Astrocyte (in vitro differentiated cells and primary cell): Measurements from ENCODE around the gene MAGI1. TPM values are rescaled to one million over a fixed set of nuclear protein-coding genes. Genes with fewer than 3 reads are reported as not detected.
"Not testable (repeated sequence)": the region's sequence is repeated elsewhere in the genome, so short reads cannot be mapped to it uniquely, and the experiment has no call there.

Source experiments
- DNase-seq: peaks from one replicate; pipeline ENCODE4 v3.0.0-alpha.2; 2010; ENCODE audit warnings: low read depth
- FAIRE-seq: peaks from 2 replicates; lab custom pipeline; 2011; peaks lifted over from hg19 to GRCh38; lab: Jason Lieb, UNC
- H2AFZ ChIP-seq: 2 replicates; pipeline ENCODE4 v1.6.0; 2012; ENCODE audit warnings: low read depth, low read length, inconsistent platforms
- H3K27ac ChIP-seq: 2 replicates; pipeline ENCODE4 v1.5.1; 2011; ENCODE audit warnings: low read depth, low read length, inconsistent platforms
- H3K27me3 ChIP-seq: 2 replicates; pipeline ENCODE4 v1.6.0; 2011; ENCODE audit warnings: low read length, inconsistent platforms; ENCODE audit not compliant: insufficient read depth
- H3K36me3 ChIP-seq: 2 replicates; pipeline ENCODE4 v1.5.1; 2011; ENCODE audit warnings: low read length, inconsistent platforms; ENCODE audit not compliant: insufficient read depth
- H3K4me1 ChIP-seq: 2 replicates; pipeline ENCODE4 v1.5.1; 2011; ENCODE audit warnings: low read length, inconsistent platforms; ENCODE audit not compliant: insufficient read depth
- H3K4me2 ChIP-seq: 2 replicates; pipeline ENCODE4 v1.6.0; 2012; ENCODE audit warnings: low read length, inconsistent platforms
- H3K4me3 ChIP-seq: 2 replicates; pipeline ENCODE4 v1.5.1; 2011; ENCODE audit warnings: low read depth, mild to moderate bottlenecking, low read length, inconsistent platforms; ENCODE audit not compliant: insufficient read depth
- H3K79me2 ChIP-seq: 2 replicates; pipeline ENCODE4 v1.6.0; 2012; ENCODE audit warnings: mild to moderate bottlenecking, low read length, inconsistent platforms; ENCODE audit not compliant: insufficient read depth
- H3K9ac ChIP-seq: 2 replicates; pipeline ENCODE4 v1.6.0; 2012; ENCODE audit warnings: mild to moderate bottlenecking, low read length, inconsistent platforms
- H3K9me3 ChIP-seq: 2 replicates; pipeline ENCODE4 v1.5.1; 2012; ENCODE audit warnings: low read depth, mild to moderate bottlenecking, low read length, inconsistent platforms; ENCODE audit not compliant: insufficient read depth
- H4K20me1 ChIP-seq: 2 replicates; pipeline ENCODE4 v1.6.0; 2012; ENCODE audit warnings: low read length, inconsistent platforms; ENCODE audit not compliant: insufficient read depth
- H3K27ac Mint-ChIP-seq: one replicate; pipeline ENCODE4 v1.8.0; 2021; ENCODE audit warnings: mild to moderate bottlenecking, mixed read lengths; ENCODE audit not compliant: unreplicated experiment
- H3K27me3 Mint-ChIP-seq: one replicate; pipeline ENCODE4 v1.8.0; 2021; ENCODE audit warnings: low read depth, mixed read lengths; ENCODE audit not compliant: unreplicated experiment
- H3K36me3 Mint-ChIP-seq: one replicate; pipeline ENCODE4 v1.8.0; 2021; ENCODE audit warnings: low read depth, mixed read lengths; ENCODE audit not compliant: unreplicated experiment
- H3K4me1 Mint-ChIP-seq: one replicate; pipeline ENCODE4 v1.8.0; 2021; ENCODE audit warnings: low read depth, mixed read lengths; ENCODE audit not compliant: unreplicated experiment
- H3K4me3 Mint-ChIP-seq: one replicate; pipeline ENCODE4 v1.8.0; 2021; ENCODE audit warnings: mild to moderate bottlenecking, moderate library complexity, mixed read lengths; ENCODE audit not compliant: unreplicated experiment
- H3K9me3 Mint-ChIP-seq: one replicate; pipeline ENCODE4 v1.8.0; 2021; ENCODE audit warnings: mild to moderate bottlenecking, mixed read lengths; ENCODE audit not compliant: unreplicated experiment
- CTCF ChIP-seq: IDR thresholded peaks from 2 replicates; pipeline ENCODE4 v1.5.1; 2011; ENCODE audit warnings: low read depth, mild to moderate bottlenecking, inconsistent platforms, low read length, moderate library complexity; ENCODE audit not compliant: insufficient read depth
- EZH2 ChIP-seq: IDR thresholded peaks from 2 replicates; pipeline ENCODE4 v1.6.1; 2012; ENCODE audit warnings: mild to moderate bottlenecking, low read length, inconsistent platforms; ENCODE audit not compliant: insufficient read depth
- total RNA-seq: library from RNA; stranded (reverse); gene quantifications from 2 replicates; pipeline ENCODE4 v1.2.1, GENCODE V29; 2021

The MAGI1 gene
- total RNA-seq, 1 donor from 2014 or later: 31.8 TPM

- not testable (repeated sequence) for H3K36me3 ChIP-seq, H3K4me3 Mint-ChIP-seq, FAIRE-seq, H3K27me3 ChIP-seq, H2AFZ ChIP-seq, H3K27ac ChIP-seq, H3K9me3 Mint-ChIP-seq, H3K9ac ChIP-seq, DNase-seq, H3K27ac Mint-ChIP-seq, H3K4me2 ChIP-seq, H3K4me3 ChIP-seq, H3K79me2 ChIP-seq, H3K27me3 Mint-ChIP-seq, H3K9me3 ChIP-seq, H3K36me3 Mint-ChIP-seq, H4K20me1 ChIP-seq
- peaks cover 21% of the 10 kb centered on the region for H3K4me1 ChIP-seq
- H3K4me1 Mint-ChIP-seq: peaks cover 12% of the 10 kb centered on the region
Observed at GRCh38 chr3:66046321-66046720, 7.6 kb upstream of the MAGI1 start.

GRCh38 chr3:66041828-66042227 lies 3.1 kb upstream of the MAGI1 start:
- Mint-ChIP-seq H3K9me3 (no peaks in the 10 kb centered on the region), H3K27ac (no peak overlapping the region), H3K4me1 (peaks cover 12% of the 10 kb centered on the region), H3K36me3 (no peaks in the 10 kb centered on the region), H3K27me3 (no peaks in the 10 kb centered on the region), H3K4me3 (no peak overlapping the region)
- Histone ChIP-seq H3K79me2 (peaks cover 14% of the 10 kb centered on the region), H3K9ac (no peak overlapping the region), H3K4me3 (no peak overlapping the region), H3K9me3 (no peaks in the 10 kb centered on the region), H3K36me3 (no peaks in the 10 kb centered on the region), H3K27ac (no peak overlapping the region), H3K4me1 (peaks cover 34% of the 10 kb centered on the region), H4K20me1 (peaks cover 3% of the 10 kb centered on the region), H3K27me3 (no peaks in the 10 kb centered on the region), H2AFZ (no peak overlapping the region), H3K4me2 (peak overlapping the region; percentile 67)
- DNase-seq: no peak
- peak; percentile 9 for FAIRE-seq
- TF ChIP-seq EZH2: no peak
- TF ChIP-seq CTCF: no peak

- no peaks in the 10 kb centered on the region for H3K9me3 ChIP-seq
- H3K4me1 ChIP-seq: peaks cover 41% of the 10 kb centered on the region
- Mint-ChIP-seq H3K36me3 (no peaks in the 10 kb centered on the region), H3K9me3 (no peaks in the 10 kb centered on the region), H3K27me3 (no peaks in the 10 kb centered on the region), H3K4me3 (no peak overlapping the region), H3K4me1 (peaks cover 17% of the 10 kb centered on the region), H3K27ac (no peak overlapping the region)
- peak overlapping the region; percentile 67 for H3K4me2 ChIP-seq
- no peak for TF ChIP-seq EZH2
- TF ChIP-seq CTCF: no peak
- no peak overlapping the region for H2AFZ ChIP-seq
- peak overlapping the region; percentile 17 for H3K27ac ChIP-seq
- H3K27me3 ChIP-seq: no peaks in the 10 kb centered on the region
- FAIRE-seq: peak; percentile 80
- no peak overlapping the region for H3K9ac ChIP-seq
- H3K4me3 ChIP-seq: no peak overlapping the region
- no peaks in the 10 kb centered on the region for H3K36me3 ChIP-seq
- H4K20me1 ChIP-seq: peaks cover 10% of the 10 kb centered on the region
- peak; percentile 85 for DNase-seq
- peaks cover 21% of the 10 kb centered on the region for H3K79me2 ChIP-seq
Observed at GRCh38 chr3:66041116-66041515, 2.4 kb upstream of the MAGI1 start.
